Stimulated activated CD8-positive, alpha-beta memory T cell treated with anti-CD3 and anti-CD28 coated beads, Interleukin-15, amount 100 ng/mL, for 4 hours (primary cell): ENCODE measurements around the gene OGT.
"Not testable (repeated sequence)": the region's sequence is repeated elsewhere in the genome, so short reads cannot be mapped to it uniquely, and the experiment has no call there.

ENCODE experiments used
- DNase-seq, 2 donors: peaks; one replicate each; pipeline ENCODE4 v3.0.0-alpha.2; 2020; ENCODE audit warnings: low read depth in 2 of 2

Gene OGT

GRCh38 chrX:71540801-71541200 lies 7.9 kb downstream of the OGT start:
- DNase-seq: no peak

GRCh38 chrX:71541210-71542022 lies 8.5 kb downstream of the OGT start:
- DNase-seq: no peak

- DNase-seq: no peak
Observed at GRCh38 chrX:71542411-71542810, 9.5 kb downstream of the OGT start.

GRCh38 chrX:71542825-71543224 lies 9.9 kb downstream of the OGT start:
- no peak for DNase-seq

GRCh38 chrX:71543316-71543715 lies 10.4 kb downstream of the OGT start:
- no peak for DNase-seq

- DNase-seq: no peak
Observed at GRCh38 chrX:71545364-71545763, 12.5 kb downstream of the OGT start.

- no peak for DNase-seq
Observed at GRCh38 chrX:71546879-71547278, 14.0 kb downstream of the OGT start.

GRCh38 chrX:71547339-71547738 lies 14.4 kb downstream of the OGT start:
- DNase-seq: no peak

GRCh38 chrX:71549986-71550385 lies 17.1 kb downstream of the OGT start:
- DNase-seq: no peak

GRCh38 chrX:71550578-71550977 lies 17.7 kb downstream of the OGT start:
- DNase-seq: no peak

GRCh38 chrX:71556036-71556435 lies 23.1 kb downstream of the OGT start:
- no peak for DNase-seq

GRCh38 chrX:71558920-71559319 lies 26.0 kb downstream of the OGT start:
- no peak for DNase-seq

- DNase-seq: not testable (repeated sequence)
Observed at GRCh38 chrX:71559773-71560172, 26.9 kb downstream of the OGT start.

- DNase-seq: no peak
Observed at GRCh38 chrX:71563921-71564320, 31.0 kb downstream of the OGT start.

GRCh38 chrX:71565474-71566041 lies 32.7 kb downstream of the OGT start:
- no peak for DNase-seq

- DNase-seq: not testable (repeated sequence)
Observed at GRCh38 chrX:71571390-71571789, 38.5 kb downstream of the OGT start.

GRCh38 chrX:71573590-71573989 lies 40.7 kb downstream of the OGT start:
- no peak for DNase-seq

GRCh38 chrX:71577682-71578081 lies 44.8 kb downstream of the OGT start:
- DNase-seq: no peak

- no peak for DNase-seq
Observed at GRCh38 chrX:71578253-71579135, 45.6 kb downstream of the OGT start, which contains the start of gene GCNA. TSS of gene GCNA (plus strand) at chrX:71578437. CDS start at chrX:71580822, 2,385 bp downstream.

- no peak for DNase-seq
Observed at GRCh38 chrX:71579136-71579989, 46.5 kb downstream of the OGT start.

- DNase-seq: no peak
Observed at GRCh38 chrX:71579990-71580380, 47.1 kb downstream of the OGT start.
